Stimulated activated CD4-positive, alpha-beta T cell treated with anti-CD3 and anti-CD28 coated beads, Interleukin-2, amount 100 ng/mL, for 24 hours (primary cell): ENCODE measurements around the gene MSL2.
A peak's percentile ranks its signal among the peaks of the same experiment; 100 is the strongest.
"Not testable (repeated sequence)": the region's sequence is repeated elsewhere in the genome, so short reads cannot be mapped to it uniquely, and the experiment has no call there.

Experiments used
- DNase-seq, 2 donors: peaks; one replicate each; pipeline ENCODE4 v3.0.0-alpha.2; 2020

Gene MSL2, protein sequence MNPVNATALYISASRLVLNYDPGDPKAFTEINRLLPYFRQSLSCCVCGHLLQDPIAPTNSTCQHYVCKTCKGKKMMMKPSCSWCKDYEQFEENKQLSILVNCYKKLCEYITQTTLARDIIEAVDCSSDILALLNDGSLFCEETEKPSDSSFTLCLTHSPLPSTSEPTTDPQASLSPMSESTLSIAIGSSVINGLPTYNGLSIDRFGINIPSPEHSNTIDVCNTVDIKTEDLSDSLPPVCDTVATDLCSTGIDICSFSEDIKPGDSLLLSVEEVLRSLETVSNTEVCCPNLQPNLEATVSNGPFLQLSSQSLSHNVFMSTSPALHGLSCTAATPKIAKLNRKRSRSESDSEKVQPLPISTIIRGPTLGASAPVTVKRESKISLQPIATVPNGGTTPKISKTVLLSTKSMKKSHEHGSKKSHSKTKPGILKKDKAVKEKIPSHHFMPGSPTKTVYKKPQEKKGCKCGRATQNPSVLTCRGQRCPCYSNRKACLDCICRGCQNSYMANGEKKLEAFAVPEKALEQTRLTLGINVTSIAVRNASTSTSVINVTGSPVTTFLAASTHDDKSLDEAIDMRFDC

DNA sequence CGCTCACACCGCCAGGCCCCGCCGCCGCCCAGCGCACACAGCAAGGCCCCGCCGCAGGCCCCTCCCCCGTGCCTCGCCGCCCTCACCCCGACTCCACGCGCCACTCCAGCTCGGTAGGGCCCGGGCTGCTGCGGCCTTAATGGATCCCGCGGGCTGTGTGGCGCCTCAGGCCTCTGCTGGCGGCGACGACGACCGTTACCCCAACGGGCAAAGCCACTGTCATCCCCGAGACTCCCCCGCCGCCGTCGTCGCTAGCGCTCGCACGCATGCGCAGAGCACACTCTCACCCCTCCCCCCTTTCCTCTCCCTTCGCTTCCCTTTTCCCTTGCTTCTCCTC is at the start of gene MSL2:
TSS of gene MSL2 (minus strand) at position 272 of the 337 bp plus-strand sequence. CDS start 1,222 bp downstream, outside the sequence.
- DNase-seq = no peak

DNA sequence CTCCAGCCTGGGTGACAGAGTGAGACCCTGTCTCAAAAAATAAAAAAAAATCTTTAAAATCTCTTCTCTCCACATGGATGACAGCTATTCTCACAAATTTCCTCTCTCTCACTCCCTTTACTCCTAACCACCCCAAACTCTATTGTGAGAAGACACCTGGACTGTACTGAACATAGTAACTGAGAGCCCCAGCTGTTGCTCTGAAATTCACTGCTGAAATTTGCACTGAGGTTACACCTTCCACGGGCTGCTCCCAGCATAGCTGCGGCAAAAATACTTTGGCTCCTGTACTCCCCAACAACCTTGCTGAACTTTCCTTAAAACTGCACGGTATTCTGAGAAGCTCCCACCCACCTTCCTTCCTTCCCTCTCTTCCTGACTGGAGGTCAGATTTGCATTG is 49.6 kb upstream of the MSL2 start:
- DNase-seq = no peak

DNA sequence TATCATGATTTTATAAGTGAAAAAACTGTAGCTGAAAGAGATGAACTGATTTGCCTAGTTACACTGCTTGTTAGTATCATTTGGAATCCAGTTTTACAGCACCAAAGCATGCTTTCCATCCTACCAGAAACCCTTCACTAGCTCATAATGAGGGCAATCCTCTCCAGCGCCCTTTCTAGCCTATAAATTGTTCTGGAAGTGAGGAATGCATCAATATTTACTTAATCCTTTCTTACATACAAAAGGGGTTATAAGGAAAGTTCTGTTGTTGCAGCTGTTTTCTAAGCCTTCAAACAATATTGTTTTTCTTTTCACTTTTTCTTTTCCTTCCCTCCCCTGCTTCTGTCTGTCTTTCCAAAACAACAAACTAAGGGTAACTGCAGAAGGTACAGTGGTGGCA is 43.0 kb upstream of the MSL2 start:
- DNase-seq = no peak

DNA sequence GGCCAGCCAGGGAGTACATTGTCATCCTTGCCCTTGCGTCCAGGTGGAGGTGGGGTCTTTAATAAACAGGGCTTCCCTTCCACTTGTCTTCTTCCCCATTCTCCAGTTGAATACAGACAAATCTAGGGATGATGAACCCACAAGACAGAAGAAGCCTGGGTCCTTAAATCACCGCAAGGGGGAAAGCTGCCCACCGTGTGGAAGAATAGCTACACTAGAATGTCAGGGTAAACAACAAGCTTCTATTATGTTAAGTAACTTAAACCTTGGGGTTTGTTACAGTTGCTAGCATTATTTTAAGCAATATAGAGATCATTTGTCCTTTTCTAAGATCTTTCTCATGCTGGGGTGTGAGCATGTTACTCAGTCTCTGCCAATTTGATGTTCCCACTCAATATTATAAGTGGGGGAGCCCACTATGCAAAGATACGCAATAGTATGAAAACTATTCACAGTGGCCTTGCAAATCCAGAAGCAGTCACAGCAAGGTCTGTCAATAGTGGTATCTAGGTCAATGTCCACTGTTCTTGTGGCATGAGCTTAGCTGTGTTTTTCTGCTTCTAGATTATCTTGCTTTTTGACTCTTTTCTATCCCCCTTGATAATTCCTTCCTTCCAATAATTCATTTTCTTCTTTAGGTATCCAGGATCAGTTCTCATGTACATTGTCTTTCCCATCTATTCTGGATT is 42.0 kb upstream of the MSL2 start:
- no peak for DNase-seq

DNA sequence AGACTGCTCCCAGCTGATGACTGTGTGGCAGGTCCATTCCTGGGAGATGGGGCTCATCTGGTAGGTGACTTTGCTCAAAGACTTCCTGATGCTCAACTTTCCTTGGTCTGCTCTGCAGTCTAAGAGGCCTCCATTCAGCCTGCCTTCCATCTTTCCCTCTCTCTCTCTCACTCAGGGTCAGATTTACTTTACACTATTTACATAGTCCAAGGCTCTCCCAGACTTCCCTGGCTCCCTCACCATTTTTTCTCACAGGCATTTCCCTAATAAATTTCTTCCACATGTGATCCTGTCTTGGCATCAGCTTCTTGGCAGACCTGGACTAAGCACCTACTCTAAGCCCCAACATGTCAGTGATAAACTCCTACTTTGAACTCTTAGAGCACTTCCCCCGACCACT is 41.0 kb upstream of the MSL2 start:
- DNase-seq = no peak

DNA sequence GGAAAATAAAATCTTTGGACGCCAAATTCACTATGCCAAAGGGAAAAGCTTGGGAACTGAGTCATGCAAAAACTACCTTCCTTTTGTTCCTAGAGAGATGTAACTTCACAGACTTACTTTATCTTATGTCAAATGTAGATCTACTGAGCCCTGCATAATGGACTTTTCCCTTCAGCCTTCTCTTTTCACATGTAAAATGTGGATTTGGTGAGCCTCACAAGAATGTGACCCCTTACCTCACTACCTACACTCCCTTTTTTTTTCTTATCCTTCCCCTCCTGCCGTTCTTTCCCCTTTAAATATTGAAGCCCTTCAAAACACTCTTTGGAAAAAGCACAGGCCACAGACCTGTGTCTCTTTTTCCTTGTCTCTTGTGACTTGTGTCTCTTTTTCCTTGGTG is 40.0 kb upstream of the MSL2 start:
- no peak for DNase-seq

DNA sequence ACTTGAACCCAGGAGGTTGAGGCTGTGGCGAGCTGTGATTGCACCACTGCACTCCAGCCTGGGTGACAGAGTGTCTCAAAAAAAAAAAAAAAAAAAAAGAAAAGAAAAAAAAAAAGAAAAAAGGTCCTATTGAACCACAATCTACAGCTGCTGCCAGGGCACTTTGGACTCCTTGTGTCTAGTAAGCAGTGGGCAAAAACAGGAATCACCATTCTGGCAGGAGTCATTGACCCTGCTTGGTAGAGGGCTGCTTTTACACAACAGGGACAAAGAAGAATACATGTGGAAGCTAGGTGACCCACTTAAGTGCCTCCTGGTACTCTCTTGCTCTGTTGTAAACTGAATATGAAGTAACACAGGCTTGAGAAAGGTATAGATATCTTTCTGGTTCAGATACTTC is 39.4 kb upstream of the MSL2 start:
- no peak for DNase-seq

DNA sequence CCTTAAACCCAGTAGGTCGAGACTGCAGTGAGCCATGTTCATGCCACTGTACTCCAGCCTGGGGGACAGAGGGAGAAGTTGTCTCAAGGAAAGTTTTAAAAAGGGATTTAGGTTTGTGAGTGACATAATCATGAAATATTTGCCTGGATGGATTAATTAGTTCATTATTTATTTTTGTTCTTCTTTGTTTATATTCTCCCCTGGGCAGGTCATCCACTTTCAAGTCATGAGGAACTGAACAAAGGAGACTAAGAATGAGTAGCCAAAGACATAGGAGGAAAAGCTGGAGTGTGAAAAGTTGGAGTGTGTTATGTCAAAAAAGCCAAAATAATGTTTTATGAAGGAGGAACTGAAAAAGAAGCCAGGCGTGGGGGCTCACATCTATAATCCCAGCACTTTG is 36.3 kb upstream of the MSL2 start:
- no peak for DNase-seq

DNA sequence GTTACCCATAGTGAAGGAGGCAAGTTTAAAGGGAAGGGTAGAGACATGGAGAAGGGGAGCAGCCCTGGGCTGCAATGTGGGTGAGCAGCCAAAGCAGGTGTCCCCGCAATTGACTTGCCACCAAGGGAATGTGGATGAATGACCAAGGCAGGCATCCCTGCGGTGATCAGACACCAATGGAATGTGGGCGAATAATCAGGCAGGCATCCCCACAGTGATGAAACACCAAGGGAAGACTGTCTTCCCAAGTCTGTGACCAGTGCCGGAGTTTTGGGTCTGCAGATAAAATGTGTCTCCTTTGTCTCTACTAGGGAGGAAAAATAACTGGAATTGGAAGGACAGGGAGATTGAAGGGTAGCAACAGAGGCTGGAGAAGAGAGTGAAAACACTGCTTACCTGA is 26.6 kb upstream of the MSL2 start:
- not testable (repeated sequence) for DNase-seq

DNA sequence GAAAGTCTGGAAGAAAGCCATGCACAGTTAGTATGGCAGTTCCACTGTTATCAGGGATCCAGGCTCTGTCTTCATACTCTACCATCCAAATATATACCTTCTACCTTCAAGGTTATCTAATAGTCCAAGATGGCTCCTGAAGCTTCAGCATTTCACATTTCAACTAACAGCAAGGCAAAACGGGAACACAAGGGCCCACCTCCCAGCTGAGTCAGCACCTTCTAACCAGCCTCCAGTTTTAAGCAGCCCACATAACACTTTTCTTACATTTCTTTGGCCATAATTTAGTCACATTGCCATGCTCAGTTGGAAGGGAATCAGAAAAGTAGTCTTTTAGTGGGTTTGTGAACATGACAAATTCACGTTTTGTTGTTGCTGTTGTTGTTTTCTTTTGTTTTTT is 15.4 kb upstream of the MSL2 start:
- no peak for DNase-seq

DNA sequence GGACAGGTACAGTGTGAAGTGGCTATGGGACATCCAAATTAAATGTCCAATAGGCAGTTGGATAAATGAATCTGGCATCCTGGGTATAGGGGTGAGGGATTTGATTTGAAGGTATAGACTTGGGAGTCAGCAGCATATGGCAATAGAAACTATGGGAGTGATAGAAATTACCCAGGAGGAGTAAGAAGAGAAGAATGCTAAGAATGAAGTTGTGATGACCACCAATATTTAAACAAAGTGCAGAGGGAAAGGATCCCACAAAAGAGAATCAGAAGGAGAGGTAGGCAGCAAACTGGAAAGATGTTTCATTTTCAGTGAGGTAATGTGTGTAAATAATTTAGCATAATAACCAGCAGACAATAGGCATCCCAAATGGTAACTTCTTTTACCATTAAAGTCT is 13.8 kb upstream of the MSL2 start:
- no peak for DNase-seq

DNA sequence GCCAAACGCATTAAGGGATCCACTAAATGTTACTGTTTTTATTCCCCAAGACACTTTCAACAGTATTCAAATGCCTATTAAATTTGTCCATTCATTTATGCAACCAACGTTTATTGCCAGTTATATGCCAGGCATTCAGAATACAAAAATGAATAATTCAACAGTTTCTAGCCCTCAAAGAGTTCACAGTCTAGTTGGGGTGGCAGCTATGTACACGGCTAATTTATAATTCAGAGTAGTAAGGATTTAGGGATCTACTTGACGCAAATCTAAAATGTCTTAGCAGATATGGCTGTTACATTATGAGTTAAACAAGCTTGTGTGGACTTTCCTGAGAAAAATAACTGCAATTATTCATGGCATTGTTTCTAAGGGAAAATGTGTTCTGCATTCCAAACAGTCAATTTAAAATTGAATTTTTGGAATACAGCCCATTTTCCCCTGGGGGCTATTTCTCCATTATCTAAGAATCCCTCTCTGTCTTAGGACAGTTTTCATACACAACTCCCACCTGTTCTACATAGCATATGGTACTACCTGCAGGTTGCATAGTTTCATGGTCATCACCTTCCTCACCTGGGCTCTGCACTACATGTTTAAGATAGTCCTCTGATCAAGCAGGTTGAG is 11.5 kb upstream of the MSL2 start:
- no peak for DNase-seq

DNA sequence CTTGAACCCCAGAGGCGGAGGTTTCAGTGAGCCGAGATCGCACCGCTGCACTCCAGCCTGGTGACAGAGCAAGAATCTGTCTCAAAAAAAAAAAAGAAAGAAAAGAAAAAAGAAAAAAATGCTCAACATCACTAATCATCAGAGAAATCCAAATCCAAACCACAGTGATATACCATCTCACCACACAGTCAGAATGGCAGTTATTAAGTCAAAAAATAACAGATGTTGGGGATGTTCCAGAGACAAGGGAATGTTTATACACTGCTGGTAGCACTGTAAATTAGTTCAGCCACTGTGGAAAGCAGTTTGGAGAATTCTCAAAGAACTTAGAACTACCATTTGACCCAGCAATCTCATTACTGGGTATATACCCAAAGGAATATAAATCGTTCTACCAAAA is 3.1 kb upstream of the MSL2 start:
- not testable (repeated sequence) for DNase-seq

DNA sequence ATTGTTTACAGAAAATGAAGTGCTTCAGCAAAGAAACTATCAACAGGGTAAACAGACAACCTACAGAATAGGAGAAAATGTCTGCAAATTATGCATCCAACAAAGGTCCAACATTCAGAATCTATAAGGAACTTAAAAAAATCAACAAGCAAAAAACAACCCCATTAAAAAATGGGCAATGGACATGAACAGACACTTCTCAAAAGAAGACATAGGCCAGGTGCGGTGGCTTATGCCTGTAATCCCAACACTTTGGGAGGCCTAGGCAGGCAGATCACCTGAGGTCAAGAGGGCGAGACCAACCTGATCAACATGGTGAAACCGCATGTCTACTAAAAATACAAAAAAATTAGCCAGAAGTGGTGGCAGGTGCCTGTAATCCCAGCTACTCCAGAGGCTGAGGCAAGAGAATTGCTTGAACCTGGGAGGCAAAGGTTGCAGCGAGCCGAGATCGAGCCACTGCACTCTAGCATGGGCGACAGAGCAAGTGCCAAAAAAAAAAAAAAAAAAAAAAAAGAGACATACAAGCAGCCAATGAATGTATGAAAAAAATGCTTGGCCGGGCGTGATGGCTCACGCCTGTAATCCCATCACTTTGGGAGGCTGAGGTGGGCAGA is 2.4 kb upstream of the MSL2 start:
- DNase-seq = not testable (repeated sequence)

DNA sequence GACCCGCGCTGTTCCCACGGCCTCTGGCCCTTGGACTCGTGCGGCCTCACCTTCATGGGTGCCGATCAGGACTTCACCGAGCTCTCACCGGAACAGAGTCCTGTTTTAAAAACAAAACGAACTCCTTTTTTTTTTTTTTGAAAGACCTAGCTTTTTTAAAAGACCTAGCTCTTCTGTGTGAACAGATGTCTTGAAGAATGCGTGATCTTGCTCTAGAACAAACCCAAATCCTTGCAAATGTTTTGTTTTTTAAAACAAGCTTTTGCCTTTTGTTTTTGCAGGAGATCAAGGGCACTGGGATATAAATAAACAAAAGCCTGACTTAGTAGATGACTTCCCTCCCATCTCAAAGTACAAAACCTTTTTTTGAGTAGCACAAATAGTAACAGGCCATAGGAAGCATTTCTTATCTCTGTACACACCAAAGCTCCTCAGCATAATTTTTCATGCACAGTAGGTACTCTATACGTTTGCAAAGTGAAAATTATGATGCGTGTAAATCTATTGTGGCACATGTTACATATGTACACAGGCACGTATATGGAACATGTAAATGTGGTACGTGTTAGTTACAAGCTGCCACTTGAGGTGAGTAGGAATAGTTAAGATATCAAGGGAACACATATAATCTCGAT is 1.1 kb upstream of the MSL2 start:
- no peak for DNase-seq

DNA sequence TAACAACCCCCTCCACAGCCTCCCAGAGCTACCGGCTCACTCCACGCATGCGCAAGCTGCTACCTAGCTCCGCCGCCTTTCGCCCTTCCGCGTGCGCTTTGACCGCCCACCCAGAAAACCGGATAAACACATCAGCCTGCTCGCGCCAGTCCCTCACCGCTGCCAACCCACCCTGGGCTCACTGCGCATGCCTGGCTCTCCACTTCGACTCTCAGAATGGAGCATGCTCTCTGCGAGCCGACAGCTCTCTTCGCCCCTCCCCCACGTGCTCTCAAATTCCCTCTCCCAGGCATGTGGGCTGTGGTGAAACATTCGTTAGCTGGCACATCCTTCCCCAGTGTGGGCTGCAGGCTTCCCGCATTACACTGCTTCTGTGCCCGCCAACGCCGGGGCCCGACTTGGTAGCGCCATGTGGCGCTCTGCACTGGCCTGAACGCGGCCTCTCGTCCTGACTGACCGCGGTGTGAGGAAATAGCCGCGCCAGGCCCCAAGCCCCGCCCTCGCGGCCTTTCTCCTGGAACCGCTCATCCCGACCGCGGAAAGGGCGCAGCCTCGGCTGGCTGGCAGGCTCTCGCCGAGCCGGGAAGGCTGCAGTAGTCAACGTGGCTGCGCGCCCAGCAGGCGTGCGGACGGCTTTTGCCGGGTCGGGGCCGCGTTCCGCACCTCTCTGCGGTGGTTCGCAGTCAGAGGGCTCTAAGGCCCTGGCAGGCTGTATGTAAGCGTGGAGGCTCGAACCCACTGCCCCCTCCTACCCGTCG is 445 bp upstream of the MSL2 start:
- DNase-seq = peak; percentile 100

DNA sequence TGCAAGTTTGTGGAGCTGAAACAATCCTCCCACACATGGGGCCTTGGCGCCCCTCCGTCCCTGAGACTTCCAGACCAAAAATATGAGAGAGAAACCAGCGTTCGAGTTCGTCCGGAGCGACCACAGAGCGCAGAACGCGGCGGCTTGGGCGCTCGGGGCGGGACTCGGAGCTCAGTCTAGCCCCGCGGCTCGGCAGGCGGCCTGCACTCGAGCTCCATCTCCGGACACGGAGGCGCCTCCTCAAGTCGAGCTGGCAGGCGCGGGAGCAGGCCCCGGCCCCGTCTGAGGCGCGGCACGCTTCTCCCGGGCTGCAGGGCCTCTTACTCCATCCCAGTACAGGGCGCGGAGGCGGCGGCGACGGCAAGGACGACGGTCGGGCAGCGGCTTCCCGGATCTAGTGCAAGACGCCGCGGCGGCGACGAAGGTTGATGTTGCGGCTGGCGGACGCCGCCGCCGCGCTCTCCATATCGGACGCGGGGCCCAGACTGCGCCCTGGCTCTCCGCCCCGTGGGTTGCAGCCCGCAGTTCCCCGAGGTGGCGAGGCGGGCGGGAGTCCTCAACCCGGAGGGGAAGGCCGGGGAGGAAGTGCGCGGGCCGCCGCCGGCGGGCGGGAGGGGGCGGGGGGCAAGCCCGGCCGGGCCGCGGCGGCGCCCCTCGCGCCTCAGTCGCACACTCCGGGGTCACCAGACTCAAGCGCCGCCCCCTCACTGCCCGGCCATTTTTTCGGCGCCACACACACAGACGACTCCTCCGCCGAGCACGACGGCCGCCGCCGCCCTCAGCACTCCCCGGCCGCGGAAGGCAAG is 674 bp downstream of the MSL2 start:
- DNase-seq = peak; percentile 59 to 75

DNA sequence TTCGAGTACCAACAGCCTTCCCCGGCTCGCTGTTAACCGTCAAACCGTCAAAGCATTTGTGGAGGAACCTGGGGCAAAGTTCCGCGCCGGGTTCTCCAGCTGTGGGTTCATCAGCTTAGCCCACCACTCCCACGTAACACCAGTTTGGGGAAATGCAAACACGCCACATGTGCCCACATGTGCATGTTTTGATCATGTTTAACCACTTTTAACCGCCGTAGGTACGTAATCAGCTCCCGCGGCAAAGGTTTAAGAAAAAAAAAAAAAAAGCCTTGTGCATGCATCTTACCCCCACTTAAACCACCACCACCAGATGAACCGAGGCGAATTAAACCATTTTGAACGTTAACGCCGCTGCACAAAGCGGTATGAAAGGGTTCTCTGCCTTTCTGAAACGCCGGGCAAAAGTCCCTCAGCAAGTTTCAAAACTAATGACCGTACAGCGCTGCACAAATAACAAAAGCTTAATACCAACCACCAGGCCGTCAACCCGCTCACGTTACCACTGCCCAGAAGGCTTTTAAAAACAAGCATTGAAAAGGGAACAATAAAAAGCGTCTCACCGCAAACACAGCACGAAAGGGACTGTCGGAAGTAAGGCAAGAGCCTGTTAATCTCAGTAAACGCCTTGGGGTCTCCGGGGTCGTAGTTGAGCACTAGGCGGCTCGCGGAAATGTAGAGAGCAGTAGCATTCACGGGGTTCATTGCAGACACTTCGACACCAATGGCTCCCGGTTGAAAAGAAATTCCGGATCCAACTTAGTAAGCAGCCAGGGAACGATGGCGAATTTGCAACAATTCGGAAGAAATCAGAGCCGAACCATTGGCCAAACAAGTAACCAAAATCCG is 1.5 kb downstream of the MSL2 start:
- peak; percentile 67 to 75 for DNase-seq

DNA sequence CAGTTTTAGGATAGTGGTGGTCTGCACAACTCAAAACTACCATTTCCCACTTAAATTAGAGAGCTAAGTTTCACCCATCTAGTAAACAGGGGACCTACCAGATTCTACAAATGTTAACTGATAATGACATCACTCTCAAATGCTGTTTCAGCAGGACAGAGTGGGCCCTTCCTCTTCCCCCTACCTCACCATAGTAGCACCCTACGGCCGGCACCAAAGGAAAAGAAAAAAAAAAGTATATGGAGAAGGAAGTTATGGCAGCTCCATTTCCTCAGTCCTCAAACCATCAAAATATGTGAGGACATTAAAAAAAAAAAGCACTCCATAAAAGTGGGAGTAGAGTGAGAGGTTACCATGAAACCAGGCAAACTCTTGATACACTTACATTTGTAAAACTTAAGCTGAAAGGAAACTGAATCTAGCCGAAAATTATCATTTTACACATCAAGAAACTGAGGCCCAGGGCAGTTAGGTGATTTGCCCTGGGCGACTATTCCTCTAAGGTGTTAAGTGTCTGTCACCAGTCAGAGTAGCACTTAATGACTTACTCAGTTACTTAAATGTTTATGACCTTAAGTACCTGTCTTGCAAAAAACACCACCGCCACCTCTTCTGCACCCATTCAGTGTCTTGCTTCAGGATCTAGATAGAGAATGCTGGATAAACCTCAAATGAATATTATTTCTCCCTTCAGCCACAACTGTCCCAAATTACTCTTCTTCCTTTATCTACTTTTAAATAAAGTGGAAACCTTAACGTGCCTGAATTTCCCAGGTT is 2.7 kb downstream of the MSL2 start:
- DNase-seq = no peak
